ENCODE results near the gene ABCB6.

DNA sequence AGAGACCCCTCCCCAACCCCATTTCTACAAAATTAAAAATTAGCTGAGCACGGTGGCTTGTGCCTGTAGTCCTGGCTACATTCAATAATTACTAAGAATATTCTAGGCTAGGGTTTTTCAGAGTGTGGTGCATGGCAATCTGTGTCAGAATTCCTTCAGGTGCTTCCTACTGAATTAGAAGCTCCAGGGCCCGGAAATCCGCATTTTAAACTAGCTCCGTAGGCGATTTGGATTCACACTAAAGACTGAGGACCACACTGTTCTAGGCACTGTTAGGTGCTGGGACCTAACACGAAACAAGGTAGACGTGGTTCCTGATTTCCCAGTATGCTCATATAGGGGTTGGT, 12.8 kb downstream of the ABCB6 start:
- TF ChIP-seq CTCF (conservative IDR thresholded peaks at IDR 0.05; ENCODE audit: low read depth, low read length): no peak
- no peak for TF ChIP-seq EZH2 (IDR thresholded peaks at IDR 0.05; ENCODE audit: low read length, unreplicated experiment)
- no peak for TF ChIP-seq EZH2phosphoT487 (IDR thresholded peaks at IDR 0.05; ENCODE audit: borderline replicate concordance, low read length)
